ENCODE data around the gene NUDCD3.

Gene NUDCD3

DNA sequence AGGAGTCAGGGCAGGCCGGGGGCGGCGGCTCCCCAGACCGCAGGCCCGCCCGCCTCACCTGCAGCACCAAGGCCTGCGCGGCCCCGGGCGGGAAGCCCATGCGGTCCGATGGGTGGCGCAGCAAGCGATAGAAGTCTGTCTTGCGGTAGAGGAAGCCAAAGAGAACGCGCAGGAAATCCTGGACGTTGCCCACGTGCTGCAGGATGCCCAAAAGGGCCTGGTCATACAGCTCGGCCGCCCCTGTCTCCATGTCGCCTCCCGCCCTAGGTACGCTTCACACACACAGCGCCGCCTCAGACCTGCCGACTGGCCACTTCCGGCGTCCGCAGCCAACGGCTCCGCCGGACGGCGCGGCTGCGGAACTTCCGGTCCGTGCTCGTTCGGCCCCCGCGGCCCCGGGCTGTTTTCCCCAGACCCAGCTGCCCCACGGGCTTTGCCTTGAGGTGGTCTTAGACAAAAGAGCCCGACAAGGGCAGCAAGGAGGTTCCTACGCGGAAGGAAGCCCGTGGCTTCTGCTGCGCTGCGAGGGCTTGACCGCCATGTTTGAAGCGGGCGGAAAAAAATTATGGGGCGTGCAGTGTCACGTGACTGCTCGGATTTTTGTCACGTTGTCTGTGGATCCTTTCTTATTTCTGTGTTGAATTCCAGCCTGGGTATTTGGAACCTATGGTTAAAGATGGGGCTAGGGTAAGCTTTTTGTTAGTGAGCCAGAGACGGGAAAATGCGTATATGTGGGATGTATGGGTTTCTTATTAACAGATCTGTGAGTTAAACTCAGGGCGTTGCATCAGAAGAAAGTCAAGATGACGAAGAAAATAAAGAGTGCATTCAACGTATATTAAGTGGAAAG, at the start of gene NUDCD3:
TSS of gene NUDCD3 (minus strand) at position 308 of the 850 bp plus-strand sequence. CDS start at position 250, 58 bp downstream.
- peak; percentile 56 for DNase-seq (ENCODE audit: low read depth, low spot score)

DNA sequence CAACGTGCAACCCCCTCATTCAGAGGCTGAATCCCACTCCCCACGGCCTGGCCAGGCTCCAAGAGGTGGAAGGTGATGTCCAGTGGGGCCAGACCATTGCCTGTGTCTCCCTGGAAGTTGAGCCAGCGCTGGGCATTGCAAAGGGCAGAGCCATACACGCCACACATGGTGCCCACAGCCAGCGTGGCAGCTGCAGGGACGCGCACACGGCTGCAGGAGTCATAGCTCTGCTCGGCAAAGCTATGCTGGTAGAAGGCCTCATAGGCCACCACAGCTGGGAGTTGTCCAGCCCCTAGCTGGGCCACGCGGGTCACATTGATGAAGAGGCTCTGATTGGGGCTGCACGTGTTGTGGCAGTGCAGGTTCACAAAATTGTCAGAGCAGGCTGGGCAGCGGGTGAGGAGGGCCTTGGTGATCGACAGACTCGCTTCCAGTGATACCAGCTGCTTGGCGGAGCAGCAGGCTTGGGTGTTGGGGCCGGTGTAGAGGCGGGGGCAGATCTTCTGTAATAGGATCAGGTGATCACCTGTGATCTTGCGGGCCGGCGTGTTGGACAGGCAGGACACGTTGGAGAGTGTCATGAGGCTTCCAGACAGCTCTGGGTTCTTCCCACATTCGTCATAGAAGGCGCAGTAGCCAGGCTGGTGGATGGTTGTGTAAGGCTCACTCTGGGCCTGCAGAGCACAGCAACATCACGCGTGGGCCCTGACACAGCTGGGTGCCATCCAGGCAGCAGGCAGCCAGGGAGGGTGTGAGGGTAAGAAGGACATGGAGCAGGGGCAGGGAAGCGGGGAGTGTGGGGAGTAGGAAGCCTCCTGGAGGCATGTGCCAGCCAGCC, 49.4 kb upstream of the NUDCD3 start:
- DNase-seq (ENCODE audit: low read depth, low spot score), result no peak

DNA sequence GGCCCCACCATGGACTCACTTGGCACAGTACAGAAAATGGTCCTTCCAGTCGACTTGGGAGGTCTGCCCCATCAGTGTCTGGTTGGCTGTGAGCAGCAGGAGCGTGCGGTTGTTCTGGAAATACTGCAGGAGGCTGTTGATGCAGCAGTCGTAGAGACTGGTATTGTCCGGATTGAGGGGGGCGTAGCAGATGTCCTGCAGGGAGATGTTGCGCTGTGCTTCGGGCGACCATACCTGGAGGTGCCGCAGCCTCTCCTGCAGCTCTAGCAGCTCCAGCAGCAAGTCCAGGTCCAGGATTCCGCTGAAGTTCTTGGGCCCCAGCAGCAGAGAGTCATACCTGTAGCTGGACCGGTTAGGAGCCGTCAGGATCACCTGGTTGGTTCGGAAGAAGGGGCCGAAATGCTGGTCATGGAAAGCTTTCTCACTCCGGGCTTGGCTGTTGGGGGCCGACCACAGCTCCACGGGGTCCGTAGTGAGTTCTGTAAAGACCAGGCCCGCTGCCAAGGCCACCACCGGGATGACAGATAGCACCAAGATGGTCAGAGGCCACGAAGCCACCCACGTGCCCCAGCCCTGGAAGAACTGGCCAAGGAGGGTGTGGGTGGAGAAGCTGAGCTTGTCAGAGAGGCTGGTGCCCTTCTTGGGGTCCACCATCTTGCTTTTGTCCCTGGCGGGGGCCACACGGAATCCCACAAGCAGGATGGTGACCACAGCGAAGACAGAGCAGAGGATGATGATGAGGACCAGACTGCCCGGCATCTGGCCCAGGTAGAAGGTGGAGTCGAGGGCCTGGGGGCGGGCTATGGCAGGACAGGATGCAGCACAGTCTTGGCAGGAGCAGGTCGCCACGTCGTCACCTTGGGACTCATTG, 48.6 kb upstream of the NUDCD3 start:
- DNase-seq (ENCODE audit: low read depth, low spot score), result no peak

DNA sequence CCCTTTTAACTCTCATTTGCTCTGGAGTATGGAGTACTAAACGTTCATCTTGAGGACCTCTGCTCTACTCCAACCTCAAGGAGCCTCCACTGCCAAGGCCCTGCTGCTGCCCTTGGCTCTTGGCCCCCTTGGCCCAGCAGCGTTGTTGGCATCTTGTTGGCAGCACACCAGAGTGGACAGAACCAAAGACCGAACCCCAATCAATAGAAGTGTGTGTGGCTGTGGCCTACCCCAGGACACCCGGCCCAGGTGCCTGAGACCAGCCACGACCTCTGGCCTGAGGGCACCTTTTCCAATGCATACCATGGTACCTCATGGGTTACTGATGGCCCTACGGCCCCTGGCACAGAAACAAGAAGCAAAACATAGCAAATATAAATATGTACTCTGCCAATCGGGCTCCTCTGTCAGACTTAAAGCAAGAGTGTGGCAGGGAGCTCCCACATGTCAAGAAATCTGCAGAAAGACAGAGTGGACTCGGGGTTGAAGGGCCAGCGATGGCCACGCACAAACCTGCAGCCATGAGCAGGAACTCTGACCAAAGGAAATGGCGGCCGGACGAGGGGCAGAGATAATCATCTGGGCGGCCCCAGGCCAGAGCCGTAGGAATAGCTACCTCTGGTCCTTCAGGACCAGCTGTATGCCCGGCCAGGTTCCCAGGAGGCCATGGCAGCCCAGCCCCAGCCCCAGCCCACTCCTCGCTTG, 47.8 kb upstream of the NUDCD3 start:
- DNase-seq (ENCODE audit: low read depth, low spot score), result no peak

DNA sequence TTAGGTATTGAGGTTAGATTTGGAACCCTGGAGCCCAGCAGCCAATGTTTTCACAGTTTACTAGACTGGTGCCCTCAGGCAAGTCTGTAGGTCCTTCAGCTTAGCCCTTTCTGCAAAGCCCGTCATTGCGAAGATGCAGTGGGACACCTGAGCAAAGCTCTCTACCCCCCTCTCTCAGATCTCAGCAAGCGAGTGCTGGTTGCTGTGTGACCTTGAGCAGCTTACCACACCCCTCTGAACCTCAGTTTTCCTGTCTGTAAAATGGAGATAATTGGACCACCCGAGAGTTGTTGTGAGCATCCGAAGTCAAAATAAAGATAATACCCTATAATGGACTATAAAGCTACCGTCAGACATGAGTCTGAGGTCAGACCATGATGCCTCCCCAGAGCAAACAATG, 47.0 kb upstream of the NUDCD3 start:
- DNase-seq (ENCODE audit: low read depth, low spot score), result no peak

DNA sequence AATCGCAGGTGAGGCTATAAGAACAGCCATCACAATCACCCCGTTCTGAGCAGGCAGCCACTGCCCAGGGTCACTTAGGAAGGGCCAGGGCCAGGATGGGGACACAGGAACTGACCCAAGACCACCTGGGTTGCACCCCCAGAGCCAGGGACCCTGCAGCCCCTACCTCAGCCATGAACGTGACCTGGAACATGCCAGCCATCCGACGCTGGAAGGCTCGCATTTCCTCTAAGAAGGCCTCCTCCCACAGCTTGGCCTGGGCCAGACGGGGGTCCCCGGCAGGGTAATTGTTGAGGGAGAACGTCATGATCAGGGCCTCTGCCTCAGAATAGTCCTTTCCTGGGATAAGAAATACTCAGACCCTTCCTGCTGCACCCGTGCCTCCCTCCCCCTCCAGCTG, 45.6 kb upstream of the NUDCD3 start:
- no peak for DNase-seq (ENCODE audit: low read depth, low spot score)

DNA sequence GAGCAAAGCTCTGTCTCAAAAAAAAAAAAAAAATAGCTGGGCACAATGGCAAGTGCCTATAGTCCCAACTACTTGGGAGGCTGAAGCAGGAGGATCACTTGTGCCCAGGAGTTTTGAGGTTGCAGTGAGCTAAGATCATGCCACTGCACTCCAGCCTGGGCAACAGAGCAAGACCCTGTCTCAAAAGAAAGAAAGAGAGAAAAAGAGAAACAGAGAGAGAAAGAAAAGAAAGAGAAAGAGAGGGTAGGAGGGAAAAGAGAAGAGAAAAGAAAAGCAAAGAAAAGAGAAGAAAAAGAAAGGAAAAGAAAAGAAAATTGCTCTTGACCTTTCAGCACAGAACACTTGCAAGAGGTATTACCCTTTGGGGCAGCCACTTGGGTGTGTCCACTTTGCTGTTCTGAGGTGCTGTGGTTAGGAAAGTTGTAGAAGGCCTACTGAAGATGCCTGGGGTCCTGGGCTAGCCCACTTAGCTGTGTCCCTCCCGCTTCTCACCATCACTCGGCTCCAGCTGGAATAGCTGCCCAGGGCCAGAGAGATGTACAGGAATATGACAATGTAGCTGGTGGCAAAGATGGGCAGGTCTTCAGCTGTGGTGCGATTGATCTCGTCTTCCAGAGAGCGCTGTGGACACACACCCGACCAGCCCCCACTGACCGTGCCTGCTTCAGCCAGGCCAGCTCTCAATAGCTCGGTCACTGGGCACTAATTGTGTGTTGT, 45.0 kb upstream of the NUDCD3 start:
- DNase-seq (ENCODE audit: low read depth, low spot score), result no peak

DNA sequence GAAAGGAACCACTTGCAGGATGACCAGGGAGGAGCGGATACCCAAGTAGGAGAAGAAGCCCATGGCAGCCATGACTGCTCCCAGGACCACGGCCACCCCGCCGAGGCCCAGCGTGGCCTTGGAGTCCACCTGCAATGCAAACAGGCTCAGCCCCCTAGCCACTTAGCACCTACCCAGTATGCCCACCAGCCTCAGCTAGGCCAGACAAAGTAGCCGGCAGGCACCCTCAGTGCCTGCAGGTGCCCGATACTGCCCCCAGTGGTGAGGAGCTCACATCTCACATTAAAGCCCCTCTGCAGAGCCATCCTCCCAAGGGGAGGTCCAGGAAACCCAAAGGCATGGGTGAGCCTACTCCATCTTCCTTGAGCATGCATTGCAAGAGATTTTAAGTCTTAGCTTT, 44.0 kb upstream of the NUDCD3 start:
- DNase-seq (ENCODE audit: low read depth, low spot score), result peak; percentile 35

DNA sequence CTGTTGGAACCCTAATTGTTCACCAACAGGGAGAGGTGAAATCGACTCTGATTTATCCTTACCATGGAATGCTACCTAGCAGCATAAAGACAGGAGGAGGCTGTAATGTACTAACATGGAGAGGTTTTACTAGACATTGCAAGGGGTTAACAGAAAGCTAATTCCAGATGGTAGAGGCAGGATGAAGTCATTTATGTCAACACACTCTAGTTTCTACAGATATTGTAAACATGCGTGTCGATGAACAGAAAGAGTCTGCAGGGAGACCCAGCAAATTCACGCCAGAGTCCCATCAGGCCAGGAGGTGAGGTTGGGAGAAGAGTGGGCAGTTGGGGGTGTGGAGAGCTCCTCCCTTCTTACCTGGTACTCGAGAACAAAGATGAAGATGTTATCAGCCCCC, 43.6 kb upstream of the NUDCD3 start:
- DNase-seq (ENCODE audit: low read depth, low spot score), result no peak

DNA sequence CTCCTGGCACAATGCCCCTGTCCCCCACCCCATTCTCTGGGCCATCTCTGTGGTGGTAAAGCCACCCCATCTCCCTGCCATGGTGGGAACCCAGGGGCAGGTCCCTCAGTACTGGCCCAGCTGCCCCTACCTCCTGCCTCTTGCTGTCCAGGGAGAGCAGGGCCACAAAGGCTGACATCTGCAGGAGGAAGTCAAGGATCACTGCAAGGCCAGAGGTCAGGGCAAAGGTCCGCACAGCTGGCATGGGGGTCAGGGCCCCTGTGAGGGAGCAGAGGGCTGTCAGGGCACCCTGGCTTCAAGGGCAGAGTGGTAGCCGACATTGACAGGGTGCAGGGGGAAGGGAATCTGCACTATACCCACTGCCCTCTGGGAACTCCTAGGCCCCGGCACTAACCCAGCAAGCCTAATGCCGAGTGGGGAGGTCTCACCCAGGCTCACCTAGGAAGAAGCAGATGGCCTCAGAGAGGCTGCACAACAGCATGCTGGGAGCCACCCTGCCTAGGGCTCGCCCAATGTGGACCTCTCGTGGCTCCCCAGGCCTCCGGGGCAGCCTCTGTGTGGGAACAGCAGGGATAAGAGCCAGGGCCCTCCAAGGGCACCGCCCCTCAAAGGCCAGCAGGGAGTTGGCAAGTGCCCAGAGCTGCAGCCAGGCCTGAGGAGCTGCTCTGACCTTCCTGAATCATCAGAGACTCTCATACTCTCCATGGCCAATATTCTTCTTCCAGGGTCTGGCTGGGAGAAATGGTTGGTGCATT, 43.0 kb upstream of the NUDCD3 start:
- no peak for DNase-seq (ENCODE audit: low read depth, low spot score)

DNA sequence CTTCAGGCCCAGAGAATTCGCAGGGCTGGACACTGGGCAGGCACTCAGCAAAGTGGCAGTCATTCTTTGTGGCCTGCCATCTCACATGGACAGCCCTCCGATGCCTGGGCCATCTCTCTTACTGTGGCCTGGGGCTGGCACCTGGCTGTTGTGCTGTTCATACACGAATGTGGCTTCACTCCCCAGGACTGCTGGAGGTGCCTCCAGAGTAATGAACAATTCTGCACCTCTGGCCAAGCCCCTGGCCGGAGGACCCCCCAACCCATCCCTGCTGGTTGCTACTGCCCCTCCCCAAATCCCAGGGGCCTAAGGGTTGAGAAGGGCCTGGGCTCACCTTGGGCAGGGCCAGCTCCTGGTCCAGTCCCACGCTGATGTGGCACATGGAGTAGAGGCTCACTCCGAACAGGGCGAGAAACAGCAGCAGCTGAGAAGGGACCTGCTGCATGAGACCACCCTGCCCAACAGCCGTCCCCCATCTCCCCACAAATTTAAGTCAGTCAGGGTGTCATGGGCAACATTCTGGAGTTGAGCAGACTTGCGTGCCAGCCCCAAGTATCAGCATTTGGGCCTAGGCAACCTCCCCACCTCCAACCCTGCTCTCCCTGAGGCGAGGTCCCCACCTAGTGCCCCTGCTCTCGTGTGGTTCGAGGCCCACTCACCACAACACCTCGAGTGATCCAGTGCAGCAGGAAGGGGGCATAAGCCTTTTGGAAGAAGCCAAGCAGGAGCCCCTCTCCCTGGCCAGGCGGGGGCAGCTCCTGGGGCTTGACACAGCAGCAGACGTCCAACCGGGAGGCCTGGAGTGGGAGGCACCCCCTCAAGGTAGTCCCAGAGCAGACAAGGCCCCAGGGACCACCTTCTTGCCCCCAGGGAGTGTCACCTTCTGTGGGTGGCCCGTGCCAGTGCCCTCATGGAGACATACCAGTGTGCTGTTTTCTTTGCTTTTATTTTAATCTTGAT, 41.2 kb upstream of the NUDCD3 start:
- no peak for DNase-seq (ENCODE audit: low read depth, low spot score)

DNA sequence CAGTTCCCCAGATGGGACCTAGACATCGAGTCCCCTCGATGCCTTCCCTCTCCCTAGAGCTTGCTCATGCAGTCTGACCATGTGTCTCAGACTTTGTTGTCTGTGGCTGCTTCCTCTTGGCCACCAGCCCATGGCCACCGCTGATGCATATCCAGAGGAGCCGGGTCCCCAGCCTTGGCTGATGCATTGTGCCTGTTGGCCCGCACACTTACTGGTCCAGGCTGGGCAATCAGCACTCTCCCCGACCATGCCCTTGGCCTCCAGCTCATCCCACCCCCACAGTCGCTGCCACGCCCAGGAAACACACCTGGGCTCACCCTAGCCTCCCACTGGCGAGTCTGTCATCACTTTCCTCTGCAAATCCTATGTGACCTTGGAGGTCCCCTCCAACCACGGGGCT, 40.5 kb upstream of the NUDCD3 start:
- no peak for DNase-seq (ENCODE audit: low read depth, low spot score)

DNA sequence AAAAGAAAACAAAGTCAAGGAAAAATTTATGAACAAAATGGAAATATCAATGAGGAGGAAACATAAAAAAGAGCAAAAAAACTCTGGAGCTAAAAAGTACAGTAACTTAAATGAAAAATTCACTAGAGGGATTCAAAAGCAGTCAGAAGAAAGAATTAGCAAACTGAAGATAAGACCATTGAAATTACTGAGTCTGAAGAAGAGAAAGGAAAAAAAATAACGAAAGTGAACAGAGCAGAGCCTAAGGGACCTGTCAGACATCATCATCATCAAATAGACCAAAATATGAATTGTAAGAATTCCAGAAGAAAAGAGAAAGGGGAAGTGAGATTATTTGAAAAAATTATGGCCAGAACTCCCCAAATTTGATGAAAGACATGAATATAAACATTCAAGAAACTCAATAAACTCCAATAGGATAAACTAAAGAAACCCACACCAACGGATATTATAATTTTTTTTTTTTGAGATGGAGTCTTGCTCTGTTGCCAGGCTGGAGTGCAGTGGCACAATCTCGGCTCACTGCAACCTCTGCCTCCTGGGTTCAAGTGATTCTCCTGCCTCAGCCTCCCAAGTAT, 34.4 kb upstream of the NUDCD3 start:
- no peak for DNase-seq (ENCODE audit: low read depth, low spot score)

DNA sequence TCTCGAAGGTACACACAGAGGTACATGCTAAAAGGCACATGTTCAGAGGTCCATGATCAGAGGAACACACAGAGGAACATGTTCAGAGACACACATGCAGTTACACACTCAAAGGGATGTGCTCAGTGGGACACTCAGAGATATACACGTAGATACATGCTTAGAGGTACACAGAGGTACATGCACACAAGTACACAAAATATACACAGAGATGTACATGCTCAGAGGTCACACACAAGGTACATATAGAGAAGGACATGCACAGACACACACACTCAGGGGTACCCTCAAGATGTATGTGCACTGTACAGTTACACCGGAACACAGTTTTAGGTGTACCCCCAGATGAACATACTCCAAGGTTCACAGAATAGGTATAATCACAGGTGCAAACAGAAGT, 31.9 kb upstream of the NUDCD3 start:
- DNase-seq (ENCODE audit: low read depth, low spot score), result no peak

DNA sequence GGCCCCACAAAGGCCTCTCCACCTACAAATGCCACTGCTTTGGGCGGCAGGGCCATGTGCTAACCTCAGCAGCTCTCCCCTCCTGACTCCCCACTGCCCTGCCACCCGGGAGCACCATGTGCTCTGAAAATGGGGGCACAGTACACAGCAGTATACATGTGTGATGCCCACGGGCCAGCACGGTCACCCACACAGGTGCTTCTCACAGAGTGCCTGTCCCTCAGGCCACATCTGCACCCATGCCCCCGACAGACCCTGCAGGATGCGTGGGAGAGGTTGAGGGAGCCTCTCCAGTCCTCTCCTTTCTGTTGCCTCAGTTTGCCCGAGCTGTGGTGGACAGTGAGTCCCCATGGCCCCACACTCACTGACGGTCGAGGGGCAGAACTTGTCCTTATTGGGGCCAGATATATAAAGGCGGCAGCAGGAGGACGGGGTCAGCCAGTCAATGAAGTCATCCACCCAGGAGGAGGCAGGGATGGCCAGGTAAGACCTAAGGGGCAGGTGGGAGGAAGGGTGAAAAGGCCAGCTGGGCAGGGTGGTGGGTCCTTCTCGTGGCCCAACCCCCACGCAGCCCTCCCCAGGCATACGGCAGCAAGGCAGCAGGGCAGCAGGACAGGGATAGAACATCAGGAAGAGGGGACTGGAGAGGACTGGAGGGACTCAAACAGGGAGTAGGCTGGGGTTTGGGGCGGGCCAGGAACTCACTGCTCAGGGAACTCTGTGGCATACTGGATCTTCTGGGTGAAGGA, 31.1 kb upstream of the NUDCD3 start:
- DNase-seq (ENCODE audit: low read depth, low spot score), result no peak

DNA sequence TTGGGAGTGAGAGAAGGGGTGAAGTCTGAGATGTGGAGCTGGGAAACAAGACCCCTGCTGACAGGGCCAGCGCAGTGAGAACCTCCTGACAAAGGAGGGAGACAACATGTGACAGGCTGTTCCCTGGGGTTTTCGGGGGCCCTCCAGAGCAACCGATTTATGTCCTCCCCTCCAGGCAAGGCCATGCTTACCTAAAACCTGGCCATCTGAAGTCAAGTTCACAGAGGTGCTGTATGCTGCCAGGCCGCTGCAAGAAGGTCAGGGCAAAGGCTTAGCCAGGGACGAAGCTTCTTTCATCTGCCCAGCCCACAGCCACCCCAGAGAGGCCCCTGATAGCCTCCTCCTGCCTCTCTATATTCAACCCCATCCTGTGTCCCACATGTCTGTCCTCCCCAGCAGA, 30.1 kb upstream of the NUDCD3 start:
- DNase-seq (ENCODE audit: low read depth, low spot score), result no peak

DNA sequence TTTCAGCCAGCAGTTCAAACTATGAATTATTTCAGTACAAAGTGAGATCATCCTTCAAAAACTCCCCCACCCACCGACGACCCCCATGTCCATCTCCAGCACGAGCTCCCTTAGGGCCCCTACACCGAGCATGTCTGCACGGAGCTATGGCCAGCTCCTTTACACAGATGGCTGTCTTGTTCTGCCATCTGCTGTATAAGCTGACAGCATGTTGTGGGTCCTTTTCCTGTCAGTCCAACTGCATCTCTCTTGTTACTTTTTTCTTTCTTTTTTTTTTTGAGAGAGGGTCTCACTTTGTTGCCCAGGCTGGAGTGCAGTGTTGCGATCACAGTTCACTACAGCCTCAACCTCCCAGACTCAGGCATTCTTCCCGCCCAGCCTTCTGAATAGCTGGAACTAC, 29.1 kb upstream of the NUDCD3 start:
- no peak for DNase-seq (ENCODE audit: low read depth, low spot score)

DNA sequence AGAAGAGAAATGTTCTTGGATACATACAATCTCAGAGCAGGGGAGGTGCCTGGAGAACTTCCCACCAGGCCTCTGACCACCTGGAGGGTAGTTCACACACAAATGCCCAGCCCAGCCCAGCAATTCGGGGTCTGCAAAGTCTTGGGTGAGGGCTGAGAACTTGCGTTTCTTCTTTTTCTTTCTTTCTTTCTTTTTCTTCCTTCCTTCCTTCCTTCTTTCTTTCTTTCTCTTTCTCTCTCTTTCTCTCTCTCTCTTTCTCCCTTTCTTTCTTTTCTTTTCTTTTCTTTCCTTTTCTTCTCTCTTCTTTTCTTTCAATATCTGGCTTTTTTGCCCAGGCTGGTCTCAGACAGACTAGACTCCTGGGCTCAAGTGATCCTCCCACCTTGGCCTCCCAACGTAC, 28.3 kb upstream of the NUDCD3 start:
- no peak for DNase-seq (ENCODE audit: low read depth, low spot score)

All from iPS DF 19.7 (cell line).